Measurements from ENCODE around the gene CTNNA1. TPM values are rescaled to one million over a fixed set of nuclear protein-coding genes. Genes with fewer than 3 reads are reported as not detected.

The CTNNA1 gene
- total and polyA plus RNA-seq, 9 of the 15 experiments (the other 6 are each of a cell fraction or from before 2014, with no cell fraction given) = 29.6 to 117 (median 89.1) TPM

- TF ChIP-seq ZNF592 (IDR thresholded peaks at IDR 0.05) (no peak), CTBP1 (IDR thresholded peaks at IDR 0.05; ENCODE audit: borderline replicate concordance) (no peak), L3MBTL2 (IDR thresholded peaks at IDR 0.05) (no peak), ZBTB17 (CRISPR knock-in tag; IDR thresholded peaks at IDR 0.05) (no peak), PHF20 (IDR thresholded peaks at IDR 0.05; ENCODE audit: partially characterized antibody) (no peak), NR3C1 (CRISPR knock-in tag; IDR thresholded peaks at IDR 0.05) (no peak), YBX1 (IDR thresholded peaks at IDR 0.05) (no peak), POLR2G (IDR thresholded peaks at IDR 0.05; ENCODE audit: low read depth, low read length) (no peak)
These were observed 189.6 kb downstream of the CTNNA1 start (continued) for GRCh38 chr5:138942861-138943260.

Data from K562 (cell line).